ENCODE results near the gene GULP1.

GULP1 gene

GRCh38 chr2:188477564-188478103 is 186.0 kb downstream of the GULP1 start:
- H4K20me1 ChIP-seq (ENCODE audit: insufficient read depth, low read length) = no peaks in the 10 kb centered on the region
- no peak overlapping the region for H3K4me2 ChIP-seq (ENCODE audit: insufficient read depth, low read length)
- H3K4me1 ChIP-seq (ENCODE audit: insufficient read depth, low read length) = no peaks in the 10 kb centered on the region
- H3K9me3 ChIP-seq (ENCODE audit: insufficient read depth, low read length, severe bottlenecking) = no peaks in the 10 kb centered on the region
- TF ChIP-seq EZH2 (IDR thresholded peaks at IDR 0.05; ENCODE audit: borderline replicate concordance, low read depth, low read length, severe bottlenecking) = no peak
- TF ChIP-seq CTCF (IDR thresholded peaks at IDR 0.05; ENCODE audit: borderline replicate concordance, extremely low read depth, low read length, poor library complexity, severe bottlenecking) = no peak
- no peaks in the 10 kb centered on the region for H3K79me2 ChIP-seq (ENCODE audit: insufficient read depth, low read length)
- H3K36me3 ChIP-seq (ENCODE audit: insufficient read depth, low read length) = no peaks in the 10 kb centered on the region
- no peak overlapping the region for H2AFZ ChIP-seq (ENCODE audit: low read depth, low read length)
- no peaks in the 10 kb centered on the region for H3K27me3 ChIP-seq (ENCODE audit: insufficient read depth, low read length, poor library complexity)
- DNase-seq = no peak
- ATAC-seq (ENCODE audit: insufficient read depth, low read depth) = no peak
- no peak overlapping the region for H3K9ac ChIP-seq (ENCODE audit: low read depth, low read length)
- H3K4me3 ChIP-seq (ENCODE audit: low read depth in 1 of 2, low read length in 2 of 2) = no peak overlapping the region
- no peak overlapping the region for H3K27ac ChIP-seq (ENCODE audit: low read length)

- H3K4me3 ChIP-seq (ENCODE audit: low read depth in 1 of 2, low read length in 2 of 2) = no peak overlapping the region
- TF ChIP-seq CTCF (IDR thresholded peaks at IDR 0.05; ENCODE audit: borderline replicate concordance, extremely low read depth, low read length, poor library complexity, severe bottlenecking) = no peak
- TF ChIP-seq EZH2 (IDR thresholded peaks at IDR 0.05; ENCODE audit: borderline replicate concordance, low read depth, low read length, severe bottlenecking) = no peak
These were observed 187.1 kb downstream of the GULP1 start for GRCh38 chr2:188478724-188479123.

GRCh38 chr2:188481474-188481873 is 189.8 kb downstream of the GULP1 start:
- Histone ChIP-seq H3K4me2 (ENCODE audit: insufficient read depth, low read length) (no peak overlapping the region), H3K79me2 (ENCODE audit: insufficient read depth, low read length) (no peaks in the 10 kb centered on the region), H3K9ac (ENCODE audit: low read depth, low read length) (no peak overlapping the region), H3K4me1 (ENCODE audit: insufficient read depth, low read length) (no peaks in the 10 kb centered on the region), H2AFZ (ENCODE audit: low read depth, low read length) (no peak overlapping the region), H3K27ac (ENCODE audit: low read length) (no peak overlapping the region), H3K4me3 (ENCODE audit: low read depth in 1 of 2, low read length in 2 of 2) (no peak overlapping the region), H3K36me3 (ENCODE audit: insufficient read depth, low read length) (no peaks in the 10 kb centered on the region), H4K20me1 (ENCODE audit: insufficient read depth, low read length) (no peaks in the 10 kb centered on the region), H3K9me3 (ENCODE audit: insufficient read depth, low read length, severe bottlenecking) (no peaks in the 10 kb centered on the region), H3K27me3 (ENCODE audit: insufficient read depth, low read length, poor library complexity) (no peaks in the 10 kb centered on the region)
- ATAC-seq (ENCODE audit: insufficient read depth, low read depth) (no peak), DNase-seq (no peak)
- TF ChIP-seq EZH2 (IDR thresholded peaks at IDR 0.05; ENCODE audit: borderline replicate concordance, low read depth, low read length, severe bottlenecking) = no peak
- TF ChIP-seq CTCF (IDR thresholded peaks at IDR 0.05; ENCODE audit: borderline replicate concordance, extremely low read depth, low read length, poor library complexity, severe bottlenecking) = no peak

More at GRCh38 chr2:188478724-188479123, 187.1 kb downstream of the GULP1 start:
- Histone ChIP-seq H3K4me2 (ENCODE audit: insufficient read depth, low read length) (no peak overlapping the region), H3K4me1 (ENCODE audit: insufficient read depth, low read length) (no peaks in the 10 kb centered on the region), H2AFZ (ENCODE audit: low read depth, low read length) (no peak overlapping the region), H3K9me3 (ENCODE audit: insufficient read depth, low read length, severe bottlenecking) (no peaks in the 10 kb centered on the region), H3K9ac (ENCODE audit: low read depth, low read length) (no peak overlapping the region), H3K27ac (ENCODE audit: low read length) (no peak overlapping the region), H3K79me2 (ENCODE audit: insufficient read depth, low read length) (no peaks in the 10 kb centered on the region), H3K27me3 (ENCODE audit: insufficient read depth, low read length, poor library complexity) (no peaks in the 10 kb centered on the region), H4K20me1 (ENCODE audit: insufficient read depth, low read length) (no peaks in the 10 kb centered on the region), H3K36me3 (ENCODE audit: insufficient read depth, low read length) (no peaks in the 10 kb centered on the region)
- DNase-seq (no peak), ATAC-seq (ENCODE audit: insufficient read depth, low read depth) (no peak)

GRCh38 chr2:188485496-188485895 is 193.8 kb downstream of the GULP1 start:
- H3K4me2 ChIP-seq (ENCODE audit: insufficient read depth, low read length) = no peak overlapping the region
- H3K9me3 ChIP-seq (ENCODE audit: insufficient read depth, low read length, severe bottlenecking) = no peaks in the 10 kb centered on the region
- H3K36me3 ChIP-seq (ENCODE audit: insufficient read depth, low read length) = no peaks in the 10 kb centered on the region
- no peak overlapping the region for H3K27ac ChIP-seq (ENCODE audit: low read length)
- TF ChIP-seq CTCF (IDR thresholded peaks at IDR 0.05; ENCODE audit: borderline replicate concordance, extremely low read depth, low read length, poor library complexity, severe bottlenecking) (no peak), EZH2 (IDR thresholded peaks at IDR 0.05; ENCODE audit: borderline replicate concordance, low read depth, low read length, severe bottlenecking) (no peak)
- ATAC-seq (ENCODE audit: insufficient read depth, low read depth) (no peak), DNase-seq (no peak)
- no peak overlapping the region for H3K9ac ChIP-seq (ENCODE audit: low read depth, low read length)
- no peaks in the 10 kb centered on the region for H4K20me1 ChIP-seq (ENCODE audit: insufficient read depth, low read length)
- H2AFZ ChIP-seq (ENCODE audit: low read depth, low read length) = no peak overlapping the region
- H3K27me3 ChIP-seq (ENCODE audit: insufficient read depth, low read length, poor library complexity) = no peaks in the 10 kb centered on the region
- no peaks in the 10 kb centered on the region for H3K79me2 ChIP-seq (ENCODE audit: insufficient read depth, low read length)
- H3K4me3 ChIP-seq (ENCODE audit: low read depth in 1 of 2, low read length in 2 of 2) = no peak overlapping the region
- H3K4me1 ChIP-seq (ENCODE audit: insufficient read depth, low read length) = no peaks in the 10 kb centered on the region

All from DND-41 (cell line).